HG02623 (cell line): ENCODE results near the gene WDHD1.
A peak's percentile ranks its signal among the peaks of the same experiment; 100 is the strongest.
"Not testable (repeated sequence)": the region's sequence is repeated elsewhere in the genome, so short reads cannot be mapped to it uniquely, and the experiment has no call there.

Experiments used
- ATAC-seq: cut with Tn5 transposase; IDR thresholded peaks from one replicate; pipeline ENCODE4 v1.9.1; 2021; ENCODE audit warnings: moderate library complexity; ENCODE audit not compliant: unreplicated experiment

The WDHD1 gene

GRCh38 chr14:54908973-54909372 is 117.9 kb downstream of the WDHD1 start:
- ATAC-seq = not testable (repeated sequence)

GRCh38 chr14:54908190-54908589 is 118.7 kb downstream of the WDHD1 start:
- ATAC-seq = no peak

GRCh38 chr14:54906075-54906474 is 120.8 kb downstream of the WDHD1 start:
- ATAC-seq = no peak

- peak; percentile 81 for ATAC-seq
Measured at GRCh38 chr14:54902521-54903420, 124.1 kb downstream of the WDHD1 start, which contains the start of gene GCH1. GCH1 (minus strand) TSS chr14:54902826; CDS start chr14:54902663, 163 bp downstream.

- ATAC-seq = peak; percentile 45
Measured at GRCh38 chr14:54902143-54902520, 124.8 kb downstream of the WDHD1 start.

GRCh38 chr14:54901380-54902142 is 125.3 kb downstream of the WDHD1 start:
- ATAC-seq = no peak

GRCh38 chr14:54899573-54899972 is 127.3 kb downstream of the WDHD1 start:
- no peak for ATAC-seq

GRCh38 chr14:54897809-54898555 is 128.9 kb downstream of the WDHD1 start:
- ATAC-seq = not testable (repeated sequence)

GRCh38 chr14:54895683-54896082 is 131.2 kb downstream of the WDHD1 start:
- no peak for ATAC-seq

GRCh38 chr14:54894995-54895394 is 131.9 kb downstream of the WDHD1 start:
- no peak for ATAC-seq

- ATAC-seq = no peak
Measured at GRCh38 chr14:54893151-54893760, 133.6 kb downstream of the WDHD1 start.

- ATAC-seq = no peak
Measured at GRCh38 chr14:54891471-54892245, 135.2 kb downstream of the WDHD1 start.

- peak; percentile 87 for ATAC-seq
Measured at GRCh38 chr14:54890788-54891187, 136.1 kb downstream of the WDHD1 start.

- ATAC-seq = no peak
Measured at GRCh38 chr14:54889919-54890318, 137.0 kb downstream of the WDHD1 start.
